ENCODE results near the gene PLIN5.
"Not testable (repeated sequence)": the region's sequence is repeated elsewhere in the genome, so short reads cannot be mapped to it uniquely, and the experiment has no call there.

PLIN5 gene

DNA sequence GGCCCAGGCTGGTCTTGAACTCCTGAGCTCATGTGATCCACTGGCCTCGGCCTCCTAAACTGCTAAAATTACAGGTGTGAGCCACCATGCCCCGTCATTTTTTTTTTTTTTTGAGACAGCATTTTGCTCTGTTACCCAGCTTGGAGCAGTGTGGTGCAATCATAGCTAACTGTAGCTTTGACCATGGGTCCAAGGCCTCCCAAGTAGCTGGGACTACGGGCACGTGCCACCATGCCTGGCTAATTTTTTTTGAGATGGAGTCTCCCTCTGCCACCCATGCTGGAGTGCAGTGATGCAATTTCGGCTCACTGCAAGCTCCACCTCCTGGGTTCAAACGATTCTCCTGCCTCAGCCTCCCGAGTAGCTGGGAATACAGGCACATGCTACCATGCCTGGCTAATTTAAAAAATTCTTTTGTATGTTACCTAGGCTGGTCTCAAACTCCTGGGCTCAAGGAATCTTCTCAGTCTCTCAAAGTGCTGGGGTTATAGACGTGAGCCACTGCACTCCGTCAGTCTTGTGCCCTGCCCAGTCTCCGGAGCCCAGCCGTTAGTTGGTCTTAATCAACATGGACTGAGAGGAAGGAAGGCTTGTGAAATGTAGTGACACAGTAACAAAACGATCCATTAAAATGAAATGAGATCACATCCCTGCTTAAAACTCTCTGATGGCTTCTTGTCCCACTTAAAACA lies 6.2 kb upstream of the PLIN5 start:
- H3K9me3 Mint-ChIP-seq: no peaks in the 10 kb centered on the region
- no peak overlapping the region for H3K27ac Mint-ChIP-seq
- DNase-seq (no peak), ATAC-seq (no peak)
- H3K4me3 Mint-ChIP-seq: no peak overlapping the region
- H3K36me3 Mint-ChIP-seq (ENCODE audit: low read depth): no peaks in the 10 kb centered on the region
- H3K27me3 Mint-ChIP-seq: peaks cover 4% of the 10 kb centered on the region
- H3K4me1 Mint-ChIP-seq: peaks cover 11% of the 10 kb centered on the region

DNA sequence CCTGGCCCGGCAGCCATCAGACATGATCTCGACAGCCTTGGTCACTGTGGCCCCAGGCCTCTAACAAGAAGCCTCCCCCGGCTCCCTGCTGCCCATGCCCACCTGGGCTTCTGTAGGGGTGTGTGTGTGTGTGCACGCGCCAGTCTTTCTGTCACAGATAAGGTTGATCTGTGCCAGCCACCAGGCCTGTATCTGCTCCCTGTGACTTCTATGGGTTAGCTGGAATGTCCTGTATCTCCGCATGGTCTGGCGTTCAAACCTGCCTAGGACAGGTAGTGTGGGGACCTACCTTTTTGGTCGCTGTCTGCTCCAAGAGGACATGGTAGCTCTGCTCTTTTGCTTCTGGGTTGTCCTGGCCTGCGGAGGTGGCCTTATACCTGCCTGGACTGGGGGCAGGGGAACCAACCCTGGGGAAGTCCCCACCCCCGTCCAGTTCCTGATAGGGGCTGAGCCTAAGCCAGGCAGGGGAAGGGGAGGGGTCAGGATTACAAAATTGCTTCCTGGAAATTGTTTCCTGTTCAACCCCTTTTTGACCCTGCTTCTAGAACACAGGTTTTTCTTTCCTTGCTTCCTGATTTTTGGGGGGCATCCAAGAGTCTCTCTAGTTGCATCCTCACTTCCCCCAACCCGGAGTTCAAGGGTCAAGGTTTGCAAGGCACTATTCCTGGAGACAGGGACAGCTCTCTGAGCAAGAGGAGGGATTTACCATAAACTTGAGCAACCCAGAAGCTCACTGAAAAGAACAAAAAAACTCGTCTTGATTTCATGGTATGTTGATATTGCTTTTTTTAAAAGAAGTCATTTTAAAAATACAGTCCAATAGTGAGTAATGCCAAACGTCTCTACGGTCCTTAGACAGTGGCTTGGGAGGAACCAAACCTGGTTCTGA lies 4.9 kb upstream of the PLIN5 start, which contains the start of gene LRG1:
Gene LRG1 (minus strand): TSS at position 344 of the 889 bp plus-strand sequence. CDS start 23 bp downstream, at position 321.
- Mint-ChIP-seq H3K36me3 (ENCODE audit: low read depth) (no peaks in the 10 kb centered on the region), H3K4me1 (peaks cover 16% of the 10 kb centered on the region), H3K27ac (no peak within 1 kb of the TSS), H3K9me3 (no peaks in the 10 kb centered on the region), H3K27me3 (peaks cover 7% of the 10 kb centered on the region), H3K4me3 (no peak within 1 kb of the TSS)
- DNase-seq: peak; percentile 22
- no peak for ATAC-seq

DNA sequence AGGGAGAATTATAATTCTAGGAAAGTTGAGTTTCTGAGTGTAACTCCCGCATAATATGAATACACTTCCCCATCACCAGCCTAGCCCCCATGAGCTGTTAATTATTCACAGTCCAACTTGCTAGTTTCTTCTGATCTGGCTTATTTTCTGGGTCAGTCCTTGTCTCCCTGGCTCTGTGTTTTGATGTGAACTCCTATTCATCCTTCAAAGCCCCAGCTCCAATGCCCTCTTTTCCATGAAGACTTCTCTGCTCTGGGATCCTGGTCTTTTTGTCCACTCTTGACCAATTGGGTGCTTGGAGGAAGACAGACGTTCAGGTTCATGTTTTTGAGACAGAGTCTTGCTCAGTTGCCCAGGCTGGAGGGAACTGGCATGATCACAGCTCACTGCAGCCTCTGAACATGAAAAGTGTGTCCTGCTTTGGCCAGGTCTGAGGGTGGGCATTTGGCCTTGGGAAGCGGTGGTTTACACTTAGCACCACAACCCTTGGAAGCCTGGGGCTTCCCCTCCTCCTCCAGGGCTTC lies 4.2 kb upstream of the PLIN5 start:
- H3K4me1 Mint-ChIP-seq: peaks cover 16% of the 10 kb centered on the region
- DNase-seq (no peak), ATAC-seq (no peak)
- H3K4me3 Mint-ChIP-seq: no peak overlapping the region
- H3K27ac Mint-ChIP-seq: no peak overlapping the region
- H3K9me3 Mint-ChIP-seq: no peaks in the 10 kb centered on the region
- peaks cover 7% of the 10 kb centered on the region for H3K27me3 Mint-ChIP-seq
- no peaks in the 10 kb centered on the region for H3K36me3 Mint-ChIP-seq (ENCODE audit: low read depth)

DNA sequence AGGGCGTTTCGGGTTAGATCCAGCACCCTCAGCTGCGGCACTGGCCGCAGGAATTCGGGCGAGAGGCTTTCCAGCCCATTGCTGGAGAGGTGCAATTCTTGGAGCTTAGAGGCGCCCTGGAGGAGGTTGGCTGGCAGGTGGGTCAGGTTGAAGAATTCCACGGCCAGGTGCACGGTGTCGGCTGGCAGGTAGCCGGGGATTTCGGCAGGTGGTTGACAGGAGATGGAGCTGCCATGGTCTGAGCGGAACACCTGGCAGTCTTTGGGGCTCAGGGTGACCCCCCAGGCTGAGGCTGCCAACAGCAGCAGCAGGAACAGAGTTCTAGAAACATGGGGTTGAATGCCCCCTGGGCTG lies 3.6 kb upstream of the PLIN5 start:
- no peaks in the 10 kb centered on the region for H3K36me3 Mint-ChIP-seq (ENCODE audit: low read depth)
- no peak for DNase-seq
- peaks cover 11% of the 10 kb centered on the region for H3K27me3 Mint-ChIP-seq
- H3K4me3 Mint-ChIP-seq: no peak overlapping the region
- peaks cover 16% of the 10 kb centered on the region for H3K4me1 Mint-ChIP-seq
- no peak overlapping the region for H3K27ac Mint-ChIP-seq
- no peaks in the 10 kb centered on the region for H3K9me3 Mint-ChIP-seq
- ATAC-seq: no peak

DNA sequence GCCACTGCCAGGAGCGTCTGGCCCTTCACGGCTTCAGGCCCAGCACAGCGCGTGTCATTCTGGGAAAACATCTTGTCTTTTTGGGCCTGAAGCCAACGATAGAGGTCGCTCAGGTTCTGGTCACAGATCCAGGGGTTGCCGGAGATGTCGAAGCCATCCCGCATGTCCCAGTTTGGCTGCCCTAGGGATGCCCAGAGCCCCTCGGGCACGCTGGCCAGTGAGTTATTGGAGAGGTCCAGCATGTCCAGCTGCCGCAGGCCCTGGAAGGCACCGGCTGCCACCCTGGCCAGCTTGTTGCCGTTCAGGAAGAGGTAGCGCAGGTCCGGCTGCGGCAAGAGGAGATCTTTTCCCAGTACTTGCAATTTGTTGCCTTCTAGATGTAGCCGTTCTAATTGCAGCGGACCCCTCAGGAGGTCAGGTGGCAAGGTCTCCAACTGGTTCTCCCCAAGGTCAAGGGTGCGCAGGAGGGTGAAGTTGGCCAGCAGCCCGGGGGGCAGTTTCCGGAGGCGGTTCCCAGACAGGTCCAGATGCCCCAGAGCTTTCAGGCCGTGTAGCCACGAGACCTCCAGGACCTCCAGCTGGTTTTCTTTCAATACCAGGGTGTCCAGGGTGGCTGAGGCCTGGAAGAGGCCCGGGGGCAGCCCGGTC lies 3.1 kb upstream of the PLIN5 start:
- DNase-seq (no peak), ATAC-seq (no peak)
- H3K36me3 Mint-ChIP-seq (ENCODE audit: low read depth): no peaks in the 10 kb centered on the region
- peaks cover 15% of the 10 kb centered on the region for H3K4me1 Mint-ChIP-seq
- H3K27ac Mint-ChIP-seq: no peak overlapping the region
- H3K27me3 Mint-ChIP-seq: peaks cover 15% of the 10 kb centered on the region
- H3K9me3 Mint-ChIP-seq: no peaks in the 10 kb centered on the region
- no peak overlapping the region for H3K4me3 Mint-ChIP-seq

DNA sequence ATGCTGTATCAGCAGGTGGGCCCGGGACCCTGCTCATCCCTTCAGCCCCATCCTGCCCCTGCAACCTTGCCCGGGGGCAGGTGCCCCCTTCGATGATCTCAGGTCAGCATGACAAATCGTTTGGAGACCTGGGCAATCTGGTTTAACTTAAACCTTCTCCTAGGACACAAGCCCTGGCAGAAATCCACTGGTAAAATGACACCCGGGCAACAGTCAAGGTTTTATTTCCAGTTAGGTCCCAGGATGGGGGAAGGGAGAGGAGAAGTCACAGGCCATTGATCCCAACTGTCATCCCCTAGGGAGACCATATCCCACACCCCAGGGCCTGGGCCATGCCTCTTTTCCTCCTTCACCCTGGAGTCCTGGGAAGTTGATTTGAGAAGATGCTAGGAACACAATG lies 1.8 kb upstream of the PLIN5 start:
- H3K27me3 Mint-ChIP-seq: peaks cover 15% of the 10 kb centered on the region

DNA sequence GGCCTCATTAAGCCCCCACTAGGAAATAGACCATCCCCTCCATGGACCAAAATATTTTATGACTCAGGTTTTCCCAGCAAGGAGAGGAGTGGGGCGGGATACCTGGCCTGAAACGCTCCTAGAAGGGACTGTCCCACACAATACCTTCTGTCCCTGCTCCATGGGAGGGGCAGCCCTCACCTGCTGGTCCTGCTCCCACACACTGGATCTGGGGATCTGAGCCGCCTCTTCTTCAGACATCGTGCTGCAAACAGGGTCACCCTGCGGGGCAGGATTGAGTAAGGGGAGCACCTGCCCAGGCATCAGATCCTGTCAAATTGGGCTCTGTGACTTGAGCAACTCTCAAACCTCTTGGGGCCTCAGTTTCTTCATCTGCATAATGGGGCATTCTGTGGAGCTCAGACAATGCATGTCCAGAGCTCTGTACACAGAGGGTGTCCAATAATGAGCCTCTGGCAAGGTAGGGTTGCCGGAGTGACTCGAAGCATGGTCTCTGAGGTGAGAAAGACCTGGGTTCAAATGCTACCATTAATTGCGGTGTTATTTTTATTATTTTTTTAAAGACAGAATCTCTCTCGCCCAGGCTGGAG lies 1.1 kb downstream of the PLIN5 start:
- ATAC-seq (no peak), DNase-seq (no peak)
- H3K27ac Mint-ChIP-seq: no peak overlapping the region
- H3K4me1 Mint-ChIP-seq: peaks cover 5% of the 10 kb centered on the region
- H3K4me3 Mint-ChIP-seq: no peak overlapping the region
- H3K9me3 Mint-ChIP-seq: no peaks in the 10 kb centered on the region
- H3K27me3 Mint-ChIP-seq: peaks cover 12% of the 10 kb centered on the region
- H3K36me3 Mint-ChIP-seq (ENCODE audit: low read depth): no peaks in the 10 kb centered on the region

More for the DNA sequence above, 1.8 kb upstream of the PLIN5 start:
- DNase-seq (no peak), ATAC-seq (no peak)
- Mint-ChIP-seq H3K36me3 (ENCODE audit: low read depth) (no peaks in the 10 kb centered on the region), H3K9me3 (no peaks in the 10 kb centered on the region), H3K27ac (no peak overlapping the region), H3K4me3 (no peak overlapping the region), H3K4me1 (peaks cover 15% of the 10 kb centered on the region)

DNA sequence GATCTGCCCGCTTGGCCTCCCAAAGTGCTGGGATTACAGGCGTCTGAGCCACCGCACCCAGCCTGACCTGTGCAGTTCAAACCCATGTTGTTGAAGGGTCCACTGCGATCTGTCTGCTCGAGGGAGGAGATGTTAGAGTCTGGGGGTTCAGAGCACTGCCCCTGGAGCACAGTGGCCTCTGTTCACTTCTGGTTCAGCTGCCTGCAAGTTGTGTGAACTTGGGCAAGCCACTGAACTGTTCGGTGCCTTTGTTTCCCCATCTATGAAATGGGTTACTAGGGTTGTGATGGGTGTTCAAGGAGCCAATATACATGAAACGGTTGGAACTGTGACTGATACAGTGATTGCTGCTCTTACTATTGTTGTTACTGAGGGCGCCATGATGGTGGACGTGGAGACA lies 1.7 kb downstream of the PLIN5 start:
- H3K4me3 Mint-ChIP-seq: no peak overlapping the region

DNA sequence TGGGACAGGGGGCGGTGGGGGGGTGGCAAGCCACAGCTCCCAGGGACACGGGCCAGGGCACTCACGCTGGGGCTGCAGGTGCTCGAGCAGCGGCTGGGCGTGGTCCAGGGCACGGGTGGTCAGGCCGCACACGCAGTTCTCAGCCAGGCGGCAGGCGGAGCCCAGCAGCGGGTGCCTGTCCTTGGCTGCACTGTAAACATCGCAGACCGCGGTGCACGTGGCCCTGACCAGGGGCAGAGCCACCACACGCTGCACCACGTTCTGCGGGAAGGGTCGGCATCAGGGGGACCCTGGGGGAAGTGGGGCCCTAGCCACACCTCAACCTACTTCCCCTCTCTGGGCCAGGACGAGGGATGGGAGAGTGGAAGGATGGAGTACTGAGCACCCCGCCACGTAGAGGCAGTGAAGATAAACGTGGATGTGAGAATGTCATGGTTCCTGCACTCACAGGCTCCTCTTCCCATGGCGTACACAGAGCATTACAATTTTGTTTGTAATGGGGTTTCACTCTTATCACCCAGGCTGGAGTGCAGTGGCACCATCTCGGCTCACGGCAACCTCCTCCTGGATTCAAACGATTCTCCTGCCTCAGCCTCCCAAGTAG lies 3.4 kb downstream of the PLIN5 start:
- Mint-ChIP-seq H3K27me3 (peaks cover 12% of the 10 kb centered on the region), H3K36me3 (ENCODE audit: low read depth) (no peaks in the 10 kb centered on the region), H3K9me3 (no peaks in the 10 kb centered on the region), H3K4me1 (peaks cover 5% of the 10 kb centered on the region), H3K4me3 (no peak overlapping the region), H3K27ac (no peak overlapping the region)
- DNase-seq (no peak), ATAC-seq (no peak)

More for the DNA sequence above, 1.7 kb downstream of the PLIN5 start:
- no peaks in the 10 kb centered on the region for H3K36me3 Mint-ChIP-seq (ENCODE audit: low read depth)
- H3K27me3 Mint-ChIP-seq: peaks cover 12% of the 10 kb centered on the region
- H3K4me1 Mint-ChIP-seq: peaks cover 5% of the 10 kb centered on the region
- H3K9me3 Mint-ChIP-seq: no peaks in the 10 kb centered on the region
- ATAC-seq (no peak), DNase-seq (no peak)
- H3K27ac Mint-ChIP-seq: no peak overlapping the region

DNA sequence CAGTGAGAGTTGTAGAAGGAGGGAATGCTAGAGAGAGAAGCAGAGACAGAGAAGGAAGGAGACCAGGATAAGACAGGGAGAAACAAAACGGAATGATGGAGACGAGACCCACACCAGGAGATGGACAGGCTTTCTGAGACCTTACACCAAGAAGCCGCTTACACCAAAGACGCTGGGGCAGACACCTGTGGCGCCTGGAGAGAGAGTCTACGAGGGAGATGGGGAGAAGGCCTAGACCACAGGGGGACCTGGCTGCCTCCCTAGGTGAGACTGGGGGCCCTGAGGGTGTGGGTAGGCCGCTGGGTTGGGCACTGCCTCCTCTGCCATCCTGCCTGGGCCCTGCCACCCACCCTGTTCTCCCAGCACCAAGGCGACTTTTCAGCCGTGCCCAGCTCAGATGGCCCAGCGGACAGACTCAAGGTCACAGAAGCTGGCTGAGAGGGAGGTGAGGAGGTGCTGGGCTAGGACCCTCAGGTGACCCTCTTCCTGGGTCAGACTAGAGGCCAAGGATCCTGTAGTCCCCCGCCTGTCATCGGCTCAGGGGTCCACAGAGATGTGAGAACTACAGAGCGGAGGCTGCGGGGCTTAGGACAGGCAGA lies 5.0 kb downstream of the PLIN5 start:
- no peaks in the 10 kb centered on the region for H3K4me1 Mint-ChIP-seq
- H3K9me3 Mint-ChIP-seq: no peaks in the 10 kb centered on the region
- no peak overlapping the region for H3K4me3 Mint-ChIP-seq
- ATAC-seq: no peak
- no peaks in the 10 kb centered on the region for H3K36me3 Mint-ChIP-seq (ENCODE audit: low read depth)
- no peak overlapping the region for H3K27ac Mint-ChIP-seq
- DNase-seq: no peak
- H3K27me3 Mint-ChIP-seq: peaks cover 8% of the 10 kb centered on the region

DNA sequence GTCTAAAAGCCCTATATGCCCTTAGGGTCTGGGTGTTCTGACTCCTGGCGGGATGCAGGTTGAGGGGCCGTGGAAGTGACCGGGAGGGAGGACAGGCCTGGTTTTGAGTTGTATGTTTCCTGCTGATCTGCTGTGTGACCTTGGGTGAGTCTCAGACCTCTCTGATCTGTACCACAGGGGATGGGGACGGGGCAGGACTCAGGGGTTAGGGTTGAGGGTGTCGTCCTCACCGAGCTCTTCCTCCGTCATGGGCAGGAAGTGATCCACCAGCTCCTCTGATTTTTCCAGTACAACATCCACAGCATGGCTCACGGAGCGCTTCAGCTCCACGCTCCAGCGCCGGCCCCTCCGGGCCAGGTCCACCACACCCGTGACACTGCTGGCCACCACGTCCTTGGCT lies 6.2 kb downstream of the PLIN5 start:
- DNase-seq: no peak
- Mint-ChIP-seq H3K36me3 (ENCODE audit: low read depth) (no peaks in the 10 kb centered on the region), H3K27ac (no peak overlapping the region), H3K9me3 (no peaks in the 10 kb centered on the region), H3K4me3 (no peak overlapping the region), H3K4me1 (no peaks in the 10 kb centered on the region), H3K27me3 (peaks cover 5% of the 10 kb centered on the region)
- no peak for ATAC-seq

DNA sequence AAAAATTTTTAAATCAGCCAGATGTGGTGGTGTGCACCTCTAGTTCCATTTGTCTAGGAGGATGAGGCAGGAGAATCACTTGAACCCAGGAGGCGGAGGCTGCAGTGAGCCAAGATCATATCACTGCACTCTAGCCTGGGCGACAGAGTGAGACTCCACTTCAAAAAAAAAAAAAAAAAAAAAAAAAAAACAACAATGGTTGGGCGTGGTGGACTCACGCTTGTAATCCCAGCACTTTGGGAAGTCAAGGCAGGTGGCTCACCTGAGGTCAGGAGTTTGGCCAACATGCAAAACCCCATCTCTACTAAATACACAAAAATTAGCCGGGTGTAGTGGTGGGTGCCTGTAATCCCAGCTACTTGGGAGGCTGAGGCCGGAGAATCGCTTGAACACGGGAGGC lies 7.6 kb downstream of the PLIN5 start:
- H3K4me3 Mint-ChIP-seq; H3K4me1 Mint-ChIP-seq; H3K9me3 Mint-ChIP-seq; ATAC-seq; DNase-seq; H3K36me3 Mint-ChIP-seq (ENCODE audit: low read depth); H3K27ac Mint-ChIP-seq; H3K27me3 Mint-ChIP-seq: not testable (repeated sequence)

DNA sequence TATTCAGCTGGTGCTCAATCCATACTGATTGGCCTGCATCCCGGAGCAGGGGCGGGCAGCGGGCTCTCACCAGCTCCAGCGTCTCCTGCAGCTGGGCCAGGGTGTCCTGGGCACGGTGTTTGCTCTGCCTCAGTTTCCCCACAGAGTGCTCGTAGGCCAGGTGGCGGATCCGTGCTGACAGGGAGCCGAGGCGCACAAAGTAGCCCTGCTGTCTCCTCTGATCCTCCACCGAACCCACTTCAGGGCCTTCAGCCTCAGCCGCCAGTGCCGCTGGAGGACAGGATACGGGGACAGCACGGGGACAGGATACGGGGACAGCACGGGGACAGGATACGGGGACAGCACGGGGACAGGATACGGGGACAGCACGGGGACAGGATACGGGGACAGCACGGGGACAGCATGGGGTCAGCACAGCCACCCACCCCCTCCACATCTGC lies 9.4 kb downstream of the PLIN5 start:
- Mint-ChIP-seq H3K36me3 (ENCODE audit: low read depth) (no peaks in the 10 kb centered on the region), H3K27ac (no peak overlapping the region), H3K27me3 (no peaks in the 10 kb centered on the region), H3K9me3 (no peaks in the 10 kb centered on the region), H3K4me1 (no peaks in the 10 kb centered on the region), H3K4me3 (no peak overlapping the region)
- ATAC-seq: peak; percentile 26
- no peak for DNase-seq

All from activated naive CD8-positive, alpha-beta T cell treated with anti-CD3 and anti-CD28 coated beads, Interleukin-2, amount 50 U/mL, for 24 hours (primary cell).